PC-9 (cell line): ENCODE measurements around the gene FAM20C. TPM values are rescaled to one million over a fixed set of nuclear protein-coding genes. Genes with fewer than 3 reads are reported as not detected.
A peak's percentile ranks its signal among the peaks of the same experiment; 100 is the strongest.

Source experiments
- BruUV-seq: library from RNA; stranded (reverse); fragments of 400-500 nt; replicated peaks from 2 replicates; lab custom pipeline; 2021; lab: Mats Ljungman, UMichigan
- CTCF ChIA-PET: fragments of 300-600 bp; sonication (Branson Sonifier 250); formaldehyde crosslinking; loops from one replicate; lab custom pipeline; 2022; ENCODE audit warnings: antibody characterized with exemption; lab: Charles Lee
- POLR2A ChIA-PET: fragments of 300-600 bp; sonication (Branson Sonifier 250); formaldehyde crosslinking; loops from one replicate; lab custom pipeline; 2022; ENCODE audit warnings: antibody characterized with exemption; ENCODE audit not compliant: unreplicated experiment; lab: Charles Lee
- DNase-seq, 2 experiments: peaks; one replicate each; pipeline versions ENCODE4 v3.0.0 to v3.0.0-alpha.2; 2015 to 2022; ENCODE audit warnings: mixed read lengths in 1 of 2
- H2AFZ ChIP-seq: fragments of 200-600 bp; sonication (generic); 2 replicates; pipeline ENCODE4 v1.8.1; 2017; ENCODE audit warnings: antibody characterized with exemption
- H3F3A ChIP-seq: fragments of 200-600 bp; sonication (generic); 2 replicates; pipeline ENCODE4 v1.8.1; 2017; ENCODE audit warnings: antibody characterized with exemption, mild to moderate bottlenecking, low read depth; ENCODE audit not compliant: insufficient read depth
- H3K27ac ChIP-seq: fragments of 200-600 bp; sonication (generic); 2 replicates; pipeline ENCODE4 v1.6.1; 2016; ENCODE audit warnings: mixed run types
- H3K27me3 ChIP-seq: fragments of 200-600 bp; sonication (generic); 2 replicates; pipeline ENCODE4 v1.6.1; 2016; ENCODE audit warnings: low read depth, mixed run types; ENCODE audit not compliant: insufficient read depth
- H3K36me3 ChIP-seq: fragments of 200-600 bp; sonication (generic); 2 replicates; pipeline ENCODE4 v1.6.1; 2016; ENCODE audit warnings: low read depth, mixed run types
- H3K4me1 ChIP-seq: fragments of 200-600 bp; sonication (generic); replicated peaks from 2 replicates; pipeline ENCODE4 v1.6.1; 2016; ENCODE audit warnings: mixed run types; ENCODE audit not compliant: insufficient read depth
- H3K4me2 ChIP-seq: fragments of 200-600 bp; sonication (generic); 2 replicates; pipeline ENCODE4 v1.6.1; 2017; ENCODE audit warnings: mixed run types
- H3K4me3 ChIP-seq: fragments of 200-600 bp; sonication (generic); 2 replicates; pipeline ENCODE4 v1.6.1; 2016; ENCODE audit warnings: mixed run types
- H3K79me2 ChIP-seq: fragments of 200-600 bp; sonication (generic); 2 replicates; pipeline ENCODE4 v1.6.1; 2017; ENCODE audit warnings: low read depth, mixed run types
- H3K9me2 ChIP-seq: fragments of 200-600 bp; sonication (generic); 2 replicates; pipeline ENCODE4 v1.8.1; 2017; ENCODE audit warnings: mild to moderate bottlenecking; ENCODE audit not compliant: insufficient read depth
- H3K9me3 ChIP-seq: fragments of 200-600 bp; sonication (generic); 2 replicates; pipeline ENCODE4 v1.8.1; 2016; ENCODE audit warnings: low read depth; ENCODE audit not compliant: insufficient read depth
- H4K20me1 ChIP-seq: fragments of 200-600 bp; sonication (generic); 2 replicates; pipeline ENCODE4 v1.8.1; 2017; ENCODE audit not compliant: insufficient read depth
- CTCF ChIP-seq: fragments of 200-600 bp; sonication (generic); conservative IDR thresholded peaks from 2 replicates; pipeline ENCODE4 v1.6.1; 2017; ENCODE audit warnings: mixed run types, antibody characterized with exemption, mild to moderate bottlenecking, moderate library complexity
- EZH2 ChIP-seq: fragments of 200-600 bp; sonication (generic); IDR thresholded peaks from 2 replicates; pipeline ENCODE4 v1.8.0; 2017; ENCODE audit warnings: antibody characterized with exemption, low read depth
- intact Hi-C: fragments of 100-400 bp; cut with micrococcal nuclease; formaldehyde crosslinking; loops from one replicate; pipeline ENCODE4 v1.10.0; 2022; ENCODE audit not compliant: unreplicated experiment
- total RNA-seq: library from RNA; stranded (reverse); gene quantifications from 2 replicates; pipeline ENCODE4 v1.2.3, GENCODE V29; 2021

FAM20C gene
- total RNA-seq, 1 experiment from 2014 or later = 31.0 TPM

- Histone ChIP-seq H3F3A (peaks cover 18% of the 10 kb centered on the region), H3K27ac (no peak overlapping the region), H3K27me3 (0 out of 2 replicates have a peak, but pooled peaks cover 9% of the 10 kb centered on the region), H2AFZ (no peak overlapping the region), H3K9me3 (peaks cover 5% of the 10 kb centered on the region; the same call in 1 of the 2 replicates), H4K20me1 (no peaks in the 10 kb centered on the region), H3K4me3 (no peak overlapping the region), H3K9me2 (no peaks in the 10 kb centered on the region), H3K79me2 (no peaks in the 10 kb centered on the region), H3K4me2 (no peak overlapping the region), H3K36me3 (no peaks in the 10 kb centered on the region), H3K4me1 (0 out of 2 replicates have a peak, but pooled peaks cover 7% of the 10 kb centered on the region)
- POLR2A ChIA-PET = no interaction called here
- no peak for TF ChIP-seq EZH2
- peak; percentile 48; the same call in 1 of the 2 replicates for TF ChIP-seq CTCF
- DNase-seq = peak in 1 of 2 experiments; percentile 24
- no TSS peak for BruUV-seq
- intact Hi-C loops = no loop called here
- CTCF ChIA-PET = no interaction called here
Observed at GRCh38 chr7:266851-267840, 74.8 kb downstream of the FAM20C start.

- intact Hi-C loops = no loop called here
- ChIA-PET POLR2A (no interaction called here), CTCF (no interaction called here)
Observed at GRCh38 chr7:268991-269390, 76.6 kb downstream of the FAM20C start.

More at GRCh38 chr7:268991-269390, 76.6 kb downstream of the FAM20C start:
- Histone ChIP-seq H4K20me1 (no peaks in the 10 kb centered on the region), H3K79me2 (no peaks in the 10 kb centered on the region), H2AFZ (no peak overlapping the region), H3K36me3 (no peaks in the 10 kb centered on the region), H3K4me3 (no peak overlapping the region), H3K27ac (no peak overlapping the region), H3K27me3 (peaks cover 20% of the 10 kb centered on the region; the same call in 1 of the 2 replicates), H3F3A (0 out of 2 replicates have a peak, but pooled peaks cover 13% of the 10 kb centered on the region), H3K9me3 (no peaks in the 10 kb centered on the region), H3K4me1 (0 out of 2 replicates have a peak, but pooled peaks cover 7% of the 10 kb centered on the region), H3K4me2 (no peak overlapping the region), H3K9me2 (no peaks in the 10 kb centered on the region)
- no peak for DNase-seq
- TF ChIP-seq CTCF (no peak), EZH2 (no peak)
- BruUV-seq = no TSS peak
